ENCODE measurements around the gene TRAF3.
A peak's percentile ranks its signal among the peaks of the same experiment; 100 is the strongest.

GRCh38 chr14:102870246-102870645, 93.0 kb downstream of the TRAF3 start:
- TF ChIP-seq MAX (IDR thresholded peaks at IDR 0.05), result 0 out of 2 replicates have a peak, but pooled peaks have one; percentile 11
- no peak for TF ChIP-seq REST (IDR thresholded peaks at IDR 0.05; ENCODE audit: low read depth)
- no peak for TF ChIP-seq ZBTB7A (IDR thresholded peaks at IDR 0.05; ENCODE audit: low read depth)
- no peak for TF ChIP-seq CEBPB (IDR thresholded peaks at IDR 0.05)
- no peak for TF ChIP-seq RAD21 (IDR thresholded peaks at IDR 0.05; ENCODE audit: low read depth)
- no peak for TF ChIP-seq USF1 (IDR thresholded peaks at IDR 0.05)
- TF ChIP-seq EP300 (IDR thresholded peaks at IDR 0.05; ENCODE audit: borderline replicate concordance), result no peak
